Stimulated activated CD8-positive, alpha-beta memory T cell treated with anti-CD3 and anti-CD28 coated beads, Interleukin-4, amount 100 ng/mL, for 1 hour (primary cell): ENCODE data around the gene PKNOX2.

ENCODE experiments used
- DNase-seq, 2 donors: peaks; one replicate each; pipeline ENCODE4 v3.0.0-alpha.2; 2020; ENCODE audit warnings: low read depth in 2 of 2, low spot score in 1 of 2

PKNOX2 gene

DNA sequence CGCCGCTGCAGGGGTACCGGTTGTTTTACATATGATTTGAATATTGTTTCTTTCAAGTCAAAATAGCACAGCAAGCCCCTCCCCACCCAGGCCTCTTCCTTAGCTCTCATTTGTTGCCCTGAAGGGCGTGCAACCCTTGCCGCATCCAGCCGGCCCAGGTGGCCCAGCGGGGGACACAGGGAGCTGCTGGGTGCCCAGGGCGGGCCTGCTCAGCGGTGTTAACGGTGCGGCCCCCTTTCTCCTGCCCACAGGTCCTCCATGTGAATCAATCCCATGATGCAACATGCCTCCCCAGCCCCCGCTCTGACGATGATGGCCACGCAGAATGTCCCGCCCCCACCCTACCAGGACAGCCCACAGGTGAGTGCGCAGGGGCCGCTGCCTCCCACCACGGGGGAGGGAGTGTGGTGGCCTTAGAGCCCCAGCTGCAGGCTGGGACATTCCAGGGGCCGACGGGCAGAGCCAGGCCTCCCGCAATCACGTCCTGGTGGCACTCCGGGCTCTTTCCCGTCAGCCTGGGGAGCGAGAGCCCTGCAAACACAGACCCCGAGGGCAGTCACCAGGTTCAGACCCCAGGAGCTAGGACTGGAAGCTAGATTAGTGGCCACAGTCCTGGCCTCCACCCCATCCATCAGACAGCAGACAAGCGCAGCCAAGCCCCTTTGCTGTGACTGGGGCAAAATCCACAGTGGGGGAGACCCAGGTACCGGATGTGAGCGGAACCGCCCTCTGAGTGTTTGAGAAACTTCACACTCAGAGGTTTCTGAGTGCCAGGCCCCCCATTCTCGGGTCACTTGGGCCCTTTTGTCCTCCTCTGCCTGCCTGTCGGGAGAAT, 186.7 kb downstream of the PKNOX2 start:
- DNase-seq: no peak

DNA sequence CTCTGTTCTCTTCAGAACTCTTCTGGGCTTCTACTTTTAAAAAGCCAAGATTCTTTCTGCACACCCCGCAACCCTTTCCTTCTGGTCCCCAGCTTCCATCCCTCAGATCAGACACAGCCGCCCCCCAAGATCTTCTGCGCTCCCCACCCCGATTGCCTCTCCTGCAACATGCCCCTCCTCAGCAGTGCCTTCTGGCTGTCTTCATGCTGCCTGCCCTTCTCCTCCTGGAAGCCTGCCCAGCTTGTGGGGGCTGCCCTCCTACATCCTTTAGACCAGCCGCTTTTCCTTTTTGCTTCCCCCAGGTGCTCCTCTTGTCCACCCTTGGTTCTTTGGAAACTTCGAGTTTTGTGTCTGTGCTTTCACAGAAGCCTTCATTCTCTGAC, 187.3 kb downstream of the PKNOX2 start:
- no peak for DNase-seq

DNA sequence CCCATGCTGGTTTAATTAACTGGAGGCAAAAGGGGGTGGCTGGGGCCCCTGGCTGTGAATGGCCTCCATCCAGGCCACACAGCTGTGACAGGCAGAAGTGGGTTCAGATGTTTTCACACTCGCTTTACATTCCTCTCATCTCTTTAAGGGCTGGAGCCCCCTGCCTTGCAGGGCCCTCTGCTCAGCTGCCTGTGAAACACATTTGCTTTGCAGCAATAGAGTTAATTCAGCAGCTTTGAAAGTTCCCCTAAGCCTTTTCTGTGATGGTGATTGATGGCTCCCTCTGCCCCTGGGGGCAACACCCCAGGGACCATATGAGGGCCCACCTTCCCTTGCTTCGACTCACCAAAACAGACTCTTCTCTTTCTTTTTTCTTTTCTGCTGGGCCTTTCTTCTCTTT, 192.2 kb downstream of the PKNOX2 start:
- no peak for DNase-seq

- DNase-seq: no peak
Observed at GRCh38 chr11:125357551-125357950, 193.0 kb downstream of the PKNOX2 start.

DNA sequence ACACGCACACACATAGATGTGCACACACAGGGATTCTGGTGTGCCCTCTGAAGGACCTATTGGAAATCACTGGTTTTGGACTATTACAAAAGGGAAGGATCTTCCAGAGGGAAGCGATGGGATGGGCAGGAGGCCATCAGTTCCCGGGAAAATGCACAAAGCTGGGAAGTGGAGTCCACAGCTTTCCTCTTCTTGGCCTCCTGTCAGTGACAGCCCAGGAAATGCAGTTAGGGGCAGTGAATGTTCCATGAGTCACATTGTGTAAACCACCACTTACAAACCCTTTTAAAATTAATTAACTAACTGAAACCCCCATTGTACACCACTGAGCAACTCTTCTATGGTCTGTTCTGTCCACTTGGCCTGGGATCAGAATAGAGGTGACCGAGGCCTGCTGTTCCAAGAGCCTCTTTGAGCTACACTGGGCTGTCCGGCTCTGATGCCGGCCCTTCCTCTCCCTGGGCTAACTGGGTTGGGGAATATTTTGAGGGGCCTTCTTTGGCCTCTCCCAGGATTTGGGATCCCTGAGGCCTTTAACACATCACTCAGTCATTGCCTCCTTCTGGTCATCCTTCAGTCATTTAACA, 193.8 kb downstream of the PKNOX2 start:
- no peak for DNase-seq

DNA sequence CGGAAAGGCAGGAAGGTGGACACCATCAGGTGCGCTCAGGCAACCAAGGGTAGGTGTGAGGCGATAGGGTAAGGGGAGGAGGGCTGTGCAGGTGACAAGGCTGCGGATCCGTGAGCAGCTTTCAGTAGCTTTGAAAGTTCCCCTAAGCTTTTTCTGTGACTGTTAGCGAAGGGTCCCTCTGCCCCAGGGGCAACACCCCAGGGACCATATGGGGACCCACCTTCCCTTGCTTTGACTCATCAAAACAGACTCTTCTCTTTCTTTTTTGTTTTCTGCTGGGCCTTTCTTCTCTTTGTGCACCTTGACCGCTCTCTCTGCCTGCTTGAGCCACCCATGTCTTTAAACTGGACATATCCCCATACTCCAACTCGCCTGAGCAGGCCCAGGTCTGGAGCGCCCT, 194.6 kb downstream of the PKNOX2 start:
- DNase-seq: no peak

DNA sequence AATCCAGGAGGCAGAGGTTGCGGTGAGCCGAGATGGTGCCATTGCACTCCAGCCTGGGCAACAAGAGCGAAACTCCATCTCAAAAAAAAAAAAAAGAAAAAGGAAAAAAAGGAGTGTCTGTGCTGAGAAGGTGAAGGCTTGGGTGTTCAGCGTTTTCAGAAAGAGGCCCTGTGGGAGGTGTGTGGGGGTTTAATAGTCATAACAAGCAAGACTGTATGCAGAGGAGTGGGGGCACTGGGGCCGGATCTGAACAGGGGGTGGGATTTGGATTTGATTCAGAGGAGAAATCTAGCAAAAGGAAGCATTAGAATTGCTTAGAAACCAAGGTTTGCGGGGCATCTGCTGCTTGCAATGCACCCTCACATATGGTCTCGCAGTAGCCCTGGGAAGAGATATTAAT, 195.5 kb downstream of the PKNOX2 start:
- no peak for DNase-seq

GRCh38 chr11:125364121-125364826, 199.7 kb downstream of the PKNOX2 start:
- DNase-seq: no peak

GRCh38 chr11:125365196-125365931, 200.8 kb downstream of the PKNOX2 start:
- no peak for DNase-seq

GRCh38 chr11:125367710-125368109, 203.2 kb downstream of the PKNOX2 start:
- no peak for DNase-seq

DNA sequence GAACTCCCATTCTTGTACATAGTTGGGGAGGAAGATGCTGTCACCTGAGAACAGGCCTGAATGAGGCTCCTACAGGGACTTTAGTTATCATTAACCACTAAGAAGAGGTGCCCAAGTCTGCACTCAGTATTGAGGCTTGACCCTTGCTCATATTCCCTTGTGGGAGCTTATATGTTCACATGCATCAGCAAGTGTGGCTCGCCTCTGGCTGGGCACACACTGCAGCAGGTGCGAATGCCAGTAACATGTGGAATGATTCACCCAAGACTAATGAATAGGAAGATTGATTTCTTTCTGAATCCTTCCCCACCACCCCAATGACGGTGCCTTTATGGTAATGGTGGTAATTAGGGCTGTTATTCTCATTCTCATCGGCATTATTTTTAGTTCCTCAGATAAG, 204.2 kb downstream of the PKNOX2 start:
- DNase-seq: no peak

GRCh38 chr11:125369808-125370207, 205.3 kb downstream of the PKNOX2 start:
- DNase-seq: no peak

DNA sequence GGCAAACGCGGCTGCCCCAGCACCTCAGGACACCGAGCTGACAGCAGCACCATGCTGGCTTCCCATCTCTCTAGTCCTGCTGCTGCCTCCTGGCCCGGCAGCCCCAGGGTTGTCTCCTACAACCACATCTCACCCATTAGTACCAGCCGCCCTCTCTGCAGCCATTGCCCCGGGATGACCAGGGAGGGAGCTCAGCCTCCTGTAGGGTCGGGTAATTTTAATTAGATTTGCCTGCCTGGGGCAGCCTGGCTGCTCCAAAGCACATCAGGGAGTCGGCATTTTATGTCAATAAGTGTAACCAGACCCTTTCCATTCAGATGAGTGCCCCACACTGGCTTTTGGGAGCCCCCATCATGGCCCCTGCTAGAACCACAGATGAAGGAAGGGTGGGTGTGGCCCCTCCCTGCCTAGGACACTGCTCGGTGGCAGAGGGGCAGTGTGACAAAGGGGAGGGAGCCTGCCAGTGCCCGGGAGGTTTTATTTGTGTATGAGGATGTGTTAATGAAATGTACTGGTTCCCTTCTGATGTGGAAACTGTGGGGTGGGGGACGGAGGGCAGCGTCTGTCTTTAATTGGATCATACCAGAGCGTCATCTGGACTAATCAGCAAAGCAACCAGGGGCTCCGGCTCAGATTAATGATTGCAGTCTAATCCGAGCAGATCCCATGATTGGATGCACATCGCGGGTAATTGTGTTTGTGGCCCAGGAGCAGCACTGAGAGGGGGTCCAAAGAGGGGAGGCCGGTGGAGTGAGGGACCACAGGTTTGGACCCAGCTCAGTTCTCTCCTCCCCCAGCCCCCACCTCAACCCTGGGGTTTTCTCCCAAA, 206.2 kb downstream of the PKNOX2 start:
- DNase-seq: no peak

- DNase-seq: no peak
Observed at GRCh38 chr11:125371431-125371935, 206.9 kb downstream of the PKNOX2 start.

DNA sequence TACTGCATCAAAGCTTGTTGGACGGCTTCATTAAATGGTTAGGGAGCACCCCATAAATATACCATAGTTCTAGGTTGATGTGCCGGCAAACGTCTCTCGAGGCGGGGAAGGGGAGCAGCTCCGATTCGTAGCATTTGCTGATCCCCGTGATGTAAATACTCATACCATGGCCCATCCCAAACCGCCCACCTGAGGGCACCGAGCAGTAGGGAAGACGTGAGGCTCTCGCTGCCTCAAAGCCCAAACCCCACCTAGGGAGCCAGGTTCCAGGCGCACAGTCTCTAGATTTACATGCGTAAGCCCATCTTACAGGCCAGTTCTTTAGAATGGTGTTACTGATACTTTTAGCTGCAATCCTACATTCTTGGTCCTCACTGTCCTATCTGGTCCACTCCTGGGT, 207.5 kb downstream of the PKNOX2 start:
- no peak for DNase-seq

DNA sequence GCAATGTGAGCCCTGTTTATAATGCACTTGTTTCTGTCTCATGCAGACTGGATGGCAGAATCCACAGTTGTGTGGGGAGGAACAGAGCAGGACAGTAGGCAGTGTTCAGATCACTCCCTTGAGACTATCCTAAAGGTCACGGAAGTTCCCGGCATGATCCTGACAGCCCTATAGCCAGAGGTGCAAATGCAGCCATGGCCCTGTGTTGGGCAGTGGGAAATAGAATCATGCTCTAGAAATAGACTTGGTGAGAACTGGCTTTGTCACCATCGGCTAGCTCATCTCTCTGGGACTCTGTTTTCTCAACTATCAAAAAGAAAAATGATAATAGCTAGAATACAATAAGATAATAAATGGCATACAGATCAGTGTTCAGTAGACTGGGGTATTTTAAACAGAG, 208.4 kb downstream of the PKNOX2 start:
- no peak for DNase-seq

- no peak for DNase-seq
Observed at GRCh38 chr11:125373426-125374391, 209.2 kb downstream of the PKNOX2 start.

GRCh38 chr11:125374398-125374797, 209.8 kb downstream of the PKNOX2 start:
- no peak for DNase-seq

GRCh38 chr11:125375146-125375545, 210.6 kb downstream of the PKNOX2 start:
- no peak for DNase-seq
